T-cell (primary cell): ENCODE measurements around the gene SLC29A3. TPM values are rescaled to one million over a fixed set of nuclear protein-coding genes. Genes with fewer than 3 reads are reported as not detected.
"Not testable (repeated sequence)": the region's sequence is repeated elsewhere in the genome, so short reads cannot be mapped to it uniquely, and the experiment has no call there.

Source experiments
- ATAC-seq, 4 experiments: fragments of 200-7000 bp in 3 of 4; fragments of 150-1000 bp in 1 of 4; cut with Tn5 transposase; replicated peaks in 1 of 4; 1 replicate in 3 of 4; 2 replicates in 1 of 4; pipeline ENCODE4 v1.10.0; 2021; ENCODE audit warnings: moderate library complexity in 3 of 4, mild to moderate bottlenecking in 2 of 4, moderate number of reproducible peaks in 1 of 4
- CTCF ChIA-PET, 2 donors: fragments of 300-600 bp; sonication (Branson Sonifier 250); formaldehyde crosslinking; loops; one replicate each; lab custom pipeline; 2022; ENCODE audit warnings: antibody characterized with exemption in 2 of 2; lab: Charles Lee
- POLR2A ChIA-PET, 2 donors: fragments of 300-600 bp; sonication (Branson Sonifier 250); formaldehyde crosslinking; loops; one replicate each; lab custom pipeline; 2022; ENCODE audit warnings: antibody characterized with exemption in 2 of 2; lab: Charles Lee
- DNase-seq, 35 experiments: peaks; one replicate each; pipeline versions ENCODE4 v3.0.0 to v3.0.0-alpha.2; 2013 to 2023
- H3K27ac ChIP-seq: one replicate; pipeline ENCODE4 v1.5.1; 2013; ENCODE audit warnings: low read length
- H3K27me3 ChIP-seq, 2 experiments: replicated peaks in 1 of 2; 1 replicate in 1 of 2; 2 replicates in 1 of 2; pipeline versions ENCODE4 v1.6.1 to v1.7.0; 2013; ENCODE audit warnings: low read length in 1 of 2, mixed read lengths in 1 of 2; ENCODE audit not compliant: control insufficient read depth in 2 of 2, insufficient read depth in 2 of 2; ENCODE audit errors: extremely low read depth in 1 of 2
- H3K36me3 ChIP-seq, 2 donors: 1 replicate in 1 of 2; 2 replicates in 1 of 2; pipeline versions ENCODE4 v1.6.1 to v1.7.0; 2013; ENCODE audit warnings: low read length in 1 of 2; ENCODE audit not compliant: control insufficient read depth in 2 of 2, insufficient read depth in 1 of 2; ENCODE audit errors: extremely low read depth in 1 of 2
- H3K4me1 ChIP-seq, 2 experiments: 1 replicate in 1 of 2; 2 replicates in 1 of 2; pipeline versions ENCODE4 v1.6.1 to v1.7.0; 2013; ENCODE audit warnings: low read length in 2 of 2, mixed read lengths in 1 of 2; ENCODE audit not compliant: insufficient read depth in 2 of 2, control insufficient read depth in 1 of 2; ENCODE audit errors: extremely low read depth in 1 of 2
- H3K4me3 ChIP-seq, 2 donors: 1 replicate in 1 of 2; 2 replicates in 1 of 2; pipeline versions ENCODE4 v1.5.1 to v1.7.0; 2013; ENCODE audit warnings: mild to moderate bottlenecking in 2 of 2, low read length in 1 of 2, moderate library complexity in 1 of 2; ENCODE audit not compliant: control insufficient read depth in 1 of 2; ENCODE audit errors: extremely low read depth in 1 of 2
- H3K9me3 ChIP-seq: 2 replicates; pipeline ENCODE4 v1.7.0; 2013
- H3K27ac Mint-ChIP-seq, 2 donors: one replicate each; pipeline ENCODE4 v1.8.0; 2020 to 2021; ENCODE audit warnings: mild to moderate bottlenecking in 2 of 2, mixed read lengths in 2 of 2
- H3K27me3 Mint-ChIP-seq, 2 donors: one replicate each; pipeline ENCODE4 v1.8.0; 2021 to 2022; ENCODE audit warnings: mixed read lengths in 2 of 2
- H3K36me3 Mint-ChIP-seq: one replicate; pipeline ENCODE4 v1.8.0; 2021; ENCODE audit warnings: mixed read lengths
- H3K4me1 Mint-ChIP-seq, 3 donors: one replicate each; pipeline ENCODE4 v1.8.0; 2020 to 2022; ENCODE audit warnings: mixed read lengths in 3 of 3, mild to moderate bottlenecking in 1 of 3
- H3K4me3 Mint-ChIP-seq, 3 donors: one replicate each; pipeline ENCODE4 v1.8.0; 2020 to 2022; ENCODE audit warnings: mild to moderate bottlenecking in 3 of 3, mixed read lengths in 3 of 3, moderate library complexity in 3 of 3
- H3K9me3 Mint-ChIP-seq, 3 donors: one replicate each; pipeline ENCODE4 v1.8.0; 2020 to 2022; ENCODE audit warnings: mixed read lengths in 3 of 3
- WGBS: methylation state at CpG from one replicate; pipeline ENCODE4 v1.1.5; 2013; ENCODE audit warnings: missing lambda C conversion rate; ENCODE audit not compliant: insufficient coverage; 5-methylcytosine and 5-hydroxymethylcytosine counted together
- total RNA-seq, 35 experiments: library from RNA in 6 of 35; stranded (reverse) in 6 of 35; fragments of 120-200 nt in 1 of 35; gene quantifications; one replicate each; pipeline versions ENCODE4 v1.2.1 to v1.2.4 and lab custom pipeline; 2013 to 2026

SLC29A3 gene
- total RNA-seq, 5 donors from 2014 or later (not counting 1 experiment from before 2014, with no cell fraction given), result 3.3 to 8.8 (median 6.5) TPM

DNA sequence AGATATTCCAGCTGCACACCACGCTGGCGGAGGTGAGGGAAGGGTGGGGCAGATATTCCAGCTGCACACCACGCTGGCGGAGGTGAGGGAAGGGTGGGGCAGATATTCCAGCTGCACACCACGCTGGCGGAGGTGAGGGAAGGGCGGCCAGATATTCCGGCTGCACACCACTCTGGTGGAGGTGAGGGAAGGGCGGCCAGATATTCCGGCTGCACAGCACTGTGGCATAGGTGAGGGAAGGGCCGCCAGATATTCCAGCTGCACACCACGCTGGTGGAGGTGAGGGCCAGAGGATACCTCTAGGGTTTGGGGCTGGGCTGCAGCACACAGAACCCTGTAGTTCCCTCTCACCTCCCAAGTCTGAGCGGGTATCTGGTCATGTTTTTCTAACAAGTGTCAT lies 22.2 kb upstream of the SLC29A3 start:
- H3K27me3 ChIP-seq, result peaks cover 0 to 47% of the 10 kb centered on the region in 2 experiments
- H3K27me3 Mint-ChIP-seq, POLR2A ChIA-PET, H3K4me3 ChIP-seq, H3K27ac ChIP-seq, CTCF ChIA-PET, ATAC-seq, H3K4me1 ChIP-seq, H3K9me3 Mint-ChIP-seq, H3K4me3 Mint-ChIP-seq, H3K27ac Mint-ChIP-seq, H3K4me1 Mint-ChIP-seq, H3K36me3 ChIP-seq, H3K9me3 ChIP-seq, H3K36me3 Mint-ChIP-seq, DNase-seq: not testable (repeated sequence)
- WGBS, result 88% methylated on average over 7 of the region's 13 CpGs

DNA sequence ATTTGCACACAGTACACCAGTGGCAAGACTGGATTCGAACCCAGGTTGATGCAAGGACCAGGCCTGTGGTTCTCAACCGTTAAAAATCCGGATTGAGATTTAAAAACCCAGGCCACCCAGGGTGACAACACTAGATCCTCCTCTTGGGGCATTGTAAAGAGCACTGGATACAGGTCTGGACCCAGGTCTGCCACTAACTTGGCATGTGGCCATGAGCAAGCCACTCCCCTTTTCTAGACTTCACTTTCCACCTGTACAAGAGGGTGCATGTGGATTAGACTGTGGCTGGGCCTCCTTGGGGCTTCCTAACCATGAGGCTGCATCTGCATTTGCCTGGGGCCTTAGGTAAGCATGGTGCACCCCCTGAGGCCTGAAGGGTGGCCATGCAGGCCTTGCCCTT lies 21.7 kb upstream of the SLC29A3 start:
- Mint-ChIP-seq H3K27me3 (peaks cover 7 to 9% of the 10 kb centered on the region in 2 donors), H3K36me3 (no peaks in the 10 kb centered on the region), H3K4me3 (no peak overlapping the region), H3K27ac (no peak overlapping the region), H3K4me1 (peaks cover 2 to 7% (median 2%) of the 10 kb centered on the region in 3 donors), H3K9me3 (no peaks in the 10 kb centered on the region)
- ChIA-PET POLR2A (no interaction called here), CTCF (no interaction called here)
- 68% methylated on average over 2 of the region's 3 CpGs for WGBS
- no peaks in the 10 kb centered on the region for H3K4me1 ChIP-seq
- peaks cover 0 to 49% of the 10 kb centered on the region in 2 experiments for H3K27me3 ChIP-seq
- no peak overlapping the region for H3K27ac ChIP-seq
- H3K36me3 ChIP-seq, result no peaks in the 10 kb centered on the region
- ATAC-seq (no peak), DNase-seq (no peak)
- no peak overlapping the region for H3K4me3 ChIP-seq
- H3K9me3 ChIP-seq, result no peaks in the 10 kb centered on the region

DNA sequence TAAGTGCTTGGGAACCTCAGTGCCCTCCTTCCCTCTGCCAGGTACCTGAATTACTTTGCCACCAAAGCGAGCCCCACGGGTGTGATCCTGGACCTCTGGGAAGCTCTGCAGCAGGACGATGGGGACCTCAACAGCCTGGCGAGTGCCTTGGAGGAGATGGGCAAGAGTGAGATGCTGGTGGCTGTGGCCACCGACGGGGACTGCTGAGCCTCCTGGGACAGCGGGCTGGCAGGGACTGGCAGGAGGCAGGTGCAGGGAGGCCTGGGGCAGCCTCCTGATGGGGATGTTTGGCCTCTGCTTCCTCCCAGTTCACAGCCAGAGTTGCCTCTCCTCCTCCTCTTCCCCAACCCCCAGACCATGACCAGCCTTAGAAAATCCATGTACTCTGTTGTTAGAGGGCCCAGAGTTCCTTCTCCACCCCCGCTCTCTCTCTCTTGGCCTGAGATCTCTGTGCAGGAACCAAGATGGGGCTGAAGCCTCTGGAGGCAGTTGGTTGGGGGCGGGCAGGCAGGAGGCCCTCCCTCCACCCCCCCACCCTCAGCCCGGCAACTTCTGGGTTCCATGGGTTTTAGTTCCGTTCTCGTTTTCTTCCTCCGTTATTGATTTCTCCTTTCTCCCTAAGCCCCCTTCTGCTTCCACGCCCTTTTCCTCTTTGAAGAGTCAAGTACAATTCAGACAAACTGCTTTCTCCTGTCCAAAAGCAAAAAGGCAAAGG lies 19.8 kb upstream of the SLC29A3 start:
- peaks cover 0 to 63% of the 10 kb centered on the region in 2 experiments for H3K27me3 ChIP-seq
- peaks cover 7 to 13% of the 10 kb centered on the region in 2 donors for H3K27me3 Mint-ChIP-seq
- H3K36me3 Mint-ChIP-seq, result no peaks in the 10 kb centered on the region
- H3K4me1 Mint-ChIP-seq, result peaks cover 2 to 7% (median 2%) of the 10 kb centered on the region in 3 donors
- H3K4me3 Mint-ChIP-seq, result no peak overlapping the region
- no peaks in the 10 kb centered on the region for H3K9me3 ChIP-seq
- no peaks in the 10 kb centered on the region for H3K36me3 ChIP-seq
- no peak overlapping the region for H3K27ac ChIP-seq
- DNase-seq (no peak), ATAC-seq (no peak)
- POLR2A ChIA-PET, result interaction anchor here in 1 of 2 donors (0.7 kb wide), 1 partner anchor 41 kb away, joined by 3 read pairs; no protein-coding TSS in a partner anchor
- H3K9me3 Mint-ChIP-seq, result no peaks in the 10 kb centered on the region
- WGBS, result 43% methylated on average over 8 of the region's 14 CpGs
- no peaks in the 10 kb centered on the region for H3K4me1 ChIP-seq
- H3K4me3 ChIP-seq, result no peak overlapping the region
- CTCF ChIA-PET, result interaction anchor here in 1 of 2 donors (0.7 kb wide), 1 partner anchor 1372 kb away, joined by 3 read pairs; no protein-coding TSS in a partner anchor
- H3K27ac Mint-ChIP-seq, result no peak overlapping the region

DNA sequence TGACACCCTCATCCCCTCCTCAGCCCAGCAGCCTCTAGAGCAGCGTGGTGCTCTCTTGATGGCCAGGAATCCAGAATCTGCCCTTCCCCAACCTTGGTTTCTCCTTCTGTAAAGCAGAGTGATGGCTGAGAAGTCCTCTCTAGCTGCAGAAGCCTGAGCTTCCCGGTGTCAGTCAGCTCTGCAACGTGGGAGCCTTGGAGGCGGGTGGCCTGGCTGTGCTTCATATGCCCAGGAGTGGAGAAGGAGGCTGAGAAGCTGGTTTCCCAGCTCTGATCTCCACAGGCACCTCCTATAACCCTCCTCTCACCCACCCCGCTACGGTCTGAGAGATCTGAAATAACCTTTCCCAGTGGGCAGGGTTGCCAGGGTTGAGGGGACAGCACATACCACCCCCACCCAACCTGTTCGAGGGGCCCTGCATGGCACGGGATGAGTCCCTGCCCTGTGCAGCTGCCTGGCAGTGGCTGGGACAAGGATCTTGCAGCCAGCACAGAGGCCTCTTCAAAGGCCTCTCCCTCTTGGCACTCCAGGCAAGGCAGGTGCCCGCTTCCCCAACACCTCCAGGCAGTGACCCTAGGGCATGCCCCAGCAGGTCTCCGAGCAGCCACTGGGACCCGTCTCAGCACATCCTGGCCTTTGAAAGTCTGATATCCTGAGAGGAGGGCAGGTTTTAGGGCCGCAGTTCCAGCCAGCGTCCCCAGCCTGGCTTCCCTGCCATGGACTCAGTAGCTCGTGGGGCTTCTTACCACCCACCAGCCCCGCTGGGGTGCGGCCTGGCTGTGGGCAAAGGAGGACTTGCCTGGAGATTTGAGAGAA lies 18.3 kb upstream of the SLC29A3 start:
- no peak overlapping the region for H3K27ac ChIP-seq
- DNase-seq (no peak), ATAC-seq (no peak)
- H3K27me3 ChIP-seq, result peaks cover 0 to 65% of the 10 kb centered on the region in 2 experiments
- POLR2A ChIA-PET, result interaction anchor here in 1 of 2 donors (0.6 kb wide), 1 partner anchor 11 kb away, joined by 3 read pairs; no protein-coding TSS in a partner anchor
- H3K4me3 ChIP-seq, result no peak overlapping the region
- no peaks in the 10 kb centered on the region for H3K36me3 Mint-ChIP-seq
- H3K4me1 ChIP-seq, result no peaks in the 10 kb centered on the region
- peaks cover 7 to 9% of the 10 kb centered on the region in 2 donors for H3K27me3 Mint-ChIP-seq
- no peaks in the 10 kb centered on the region for H3K9me3 Mint-ChIP-seq
- WGBS, result 83% methylated on average over 7 of the region's 16 CpGs
- H3K4me3 Mint-ChIP-seq, result no peak overlapping the region
- peaks cover 2 to 7% (median 2%) of the 10 kb centered on the region in 3 donors for H3K4me1 Mint-ChIP-seq
- no peak overlapping the region for H3K27ac Mint-ChIP-seq
- no peaks in the 10 kb centered on the region for H3K9me3 ChIP-seq
- CTCF ChIA-PET, result interaction anchor here in 1 of 2 donors (0.5 kb wide), 1 partner anchor 324 kb away, joined by 3 read pairs; no protein-coding TSS in a partner anchor
- H3K36me3 ChIP-seq, result no peaks in the 10 kb centered on the region

DNA sequence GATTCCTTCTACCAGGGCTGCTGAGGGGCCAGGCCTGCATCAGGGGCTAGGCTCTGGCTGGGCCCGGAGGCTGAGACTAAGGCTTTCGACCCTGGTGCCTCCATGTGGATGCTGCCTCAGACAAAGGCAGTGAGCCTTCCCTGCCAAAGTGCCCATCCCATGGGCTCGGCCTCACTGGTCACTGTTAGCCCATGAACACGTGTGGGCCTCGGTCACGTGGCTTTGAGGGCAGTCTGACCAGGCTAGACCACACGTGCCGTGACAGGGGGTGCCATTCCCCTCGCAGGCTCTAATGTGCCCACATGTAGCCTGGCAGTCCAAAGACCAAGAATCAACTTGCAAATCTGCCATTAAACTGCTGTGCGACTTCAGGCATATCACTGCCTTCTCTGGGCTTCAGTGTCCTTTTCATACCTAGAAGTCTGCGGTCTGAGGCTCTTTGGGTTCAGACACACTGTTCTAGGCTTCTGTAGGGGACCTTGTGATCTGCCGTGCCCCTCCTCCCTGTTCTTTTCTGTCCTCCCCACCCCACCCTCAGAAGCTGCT lies 17.6 kb upstream of the SLC29A3 start:
- Histone ChIP-seq H3K27ac (no peak overlapping the region), H3K9me3 (no peaks in the 10 kb centered on the region), H3K4me3 (no peak overlapping the region), H3K36me3 (no peaks in the 10 kb centered on the region), H3K4me1 (no peaks in the 10 kb centered on the region), H3K27me3 (peaks cover 0 to 58% of the 10 kb centered on the region in 2 experiments)
- POLR2A ChIA-PET, result no interaction called here
- no peak overlapping the region for H3K4me3 Mint-ChIP-seq
- no peaks in the 10 kb centered on the region for H3K9me3 Mint-ChIP-seq
- peaks cover 7 to 9% of the 10 kb centered on the region in 2 donors for H3K27me3 Mint-ChIP-seq
- CTCF ChIA-PET, result interaction anchor here in 1 of 2 donors (0.6 kb wide), 1 partner anchor 1228 kb away, joined by 3 read pairs; no protein-coding TSS in a partner anchor
- WGBS, result 74% methylated on average over 10 of the region's 12 CpGs
- no peak for DNase-seq
- H3K36me3 Mint-ChIP-seq, result no peaks in the 10 kb centered on the region
- ATAC-seq, result no peak
- H3K4me1 Mint-ChIP-seq, result peaks cover 2 to 7% (median 2%) of the 10 kb centered on the region in 3 donors
- H3K27ac Mint-ChIP-seq, result no peak overlapping the region

DNA sequence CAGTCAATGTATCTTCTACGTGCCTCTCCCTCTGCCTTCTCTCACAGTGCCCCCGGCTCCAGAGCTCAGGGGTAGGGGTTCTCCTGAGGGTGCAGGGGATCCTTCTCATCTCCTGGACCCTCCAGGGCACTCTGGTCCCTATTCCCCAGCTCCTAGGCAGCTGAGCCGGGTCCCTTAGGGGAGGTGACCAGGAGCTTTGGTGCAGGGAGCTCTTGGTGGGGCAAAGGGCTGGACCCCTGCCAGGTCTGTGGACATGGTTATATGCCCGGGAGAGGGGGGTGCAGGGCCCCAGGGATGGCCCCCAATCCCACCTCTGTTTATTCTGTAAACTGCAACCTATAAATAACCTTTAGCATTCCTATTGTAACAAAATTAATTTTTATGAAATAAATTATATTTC lies 16.6 kb upstream of the SLC29A3 start:
- H3K4me1 Mint-ChIP-seq, result peaks cover 2 to 7% (median 2%) of the 10 kb centered on the region in 3 donors

More for the DNA sequence above, 16.6 kb upstream of the SLC29A3 start:
- H3K27ac Mint-ChIP-seq, result no peak overlapping the region
- no peak overlapping the region for H3K4me3 Mint-ChIP-seq
- H3K36me3 ChIP-seq, result no peaks in the 10 kb centered on the region
- ChIA-PET CTCF (interaction anchor here in 1 of 2 donors (0.6 kb wide), 2 partner anchors 10 to 1806 kb away, joined by 3 read pairs; no protein-coding TSS in a partner anchor), POLR2A (no interaction called here)
- H3K36me3 Mint-ChIP-seq, result no peaks in the 10 kb centered on the region
- no peak overlapping the region for H3K27ac ChIP-seq
- no peaks in the 10 kb centered on the region for H3K9me3 Mint-ChIP-seq
- DNase-seq, result no peak
- no CpG with 5 or more reads among the region's 4 CpGs for WGBS
- no peak for ATAC-seq
- H3K4me3 ChIP-seq, result no peak overlapping the region
- peaks cover 0 to 56% of the 10 kb centered on the region in 2 experiments for H3K27me3 ChIP-seq
- no peaks in the 10 kb centered on the region for H3K9me3 ChIP-seq
- H3K4me1 ChIP-seq, result no peaks in the 10 kb centered on the region
- peaks cover 7 to 9% of the 10 kb centered on the region in 2 donors for H3K27me3 Mint-ChIP-seq
